ENCODE results near the gene TSFM. TPM values are rescaled to one million over a fixed set of nuclear protein-coding genes. Genes with fewer than 3 reads are reported as not detected.

TSFM gene
- total and polyA plus RNA-seq, 2 of the 4 experiments (the other 2 are of a cell fraction): 11.5 to 14.0 TPM

- Histone ChIP-seq H3K18ac (ENCODE audit: low read depth, low read length) (peak overlapping the region; percentile 8; the same call in 1 of the 2 replicates), H3K9me1 (ENCODE audit: insufficient read depth, low read length) (peaks cover 6% of the 10 kb centered on the region), H2AFZ (replicated peaks; ENCODE audit: low read length, poor library complexity) (peak overlapping the region; percentile 96), H2BK15ac (ENCODE audit: low read depth, low read length) (no peak overlapping the region; the same call in 2 of the 3 replicates), H2BK5ac (ENCODE audit: low read depth, low read length, poor library complexity, severe bottlenecking) (peak overlapping the region; percentile 53), H3K9ac (ENCODE audit: low read depth, low read length) (peak overlapping the region; percentile 61; the same call in 1 of the 2 replicates), H3K4me3 (ENCODE audit: insufficient read depth, low read depth, low read length) (peak overlapping the region; percentile 69), H2AK9ac (replicated peaks; ENCODE audit: low read depth, low read length, poor library complexity) (peak overlapping the region; percentile 88), H2BK20ac (ENCODE audit: low read depth, low read length) (no peak overlapping the region), H4K5ac (ENCODE audit: low read depth, low read length) (peak overlapping the region; percentile 32), H3K27me3 (ENCODE audit: control insufficient read depth, insufficient read depth, low read length) (peaks cover 29% of the 10 kb centered on the region), H3K36me3 (ENCODE audit: control insufficient read depth, insufficient read depth, low read length) (peaks cover 14% of the 10 kb centered on the region), H3K23ac (ENCODE audit: low read depth, low read length) (peak overlapping the region; percentile 42; the same call in 1 of the 2 replicates), H3K14ac (replicated peaks; ENCODE audit: low read depth, low read length) (peak overlapping the region; percentile 82), H3K9me3 (ENCODE audit: control insufficient read depth, insufficient read depth, low read length) (peaks cover under 1% of the 10 kb centered on the region; the same call in 1 of the 2 replicates), H4K91ac (ENCODE audit: insufficient read depth, low read depth, low read length) (0 out of 2 replicates have a peak overlapping the region, but pooled peaks have one; percentile 43), H3K56ac (ENCODE audit: extremely low read depth, insufficient read depth, low read length) (peak overlapping the region; percentile 65; the same call in 1 of the 2 replicates), H3K4me1 (ENCODE audit: control insufficient read depth, insufficient read depth, low read length) (peaks cover 3% of the 10 kb centered on the region), H3K4ac (ENCODE audit: low read depth, low read length) (peak overlapping the region; percentile 75), H3K79me1 (ENCODE audit: low read depth in 1 of 2, low read length in 2 of 2) (peaks cover 13 to 30% of the 10 kb centered on the region in 2 experiments; a peak in 3 of 4 replicates), H3K27ac (ENCODE audit: insufficient read depth, low read length) (peak overlapping the region; percentile 74), H4K8ac (ENCODE audit: low read depth in 2 of 2, low read length in 2 of 2) (peak overlapping the region; percentile 22 to 94), H3K4me2 (ENCODE audit: low read depth, low read length) (peak overlapping the region; percentile 34), H2AK5ac (ENCODE audit: low read depth, low read length) (peak overlapping the region; percentile 68), H2BK120ac (ENCODE audit: low read depth, low read length) (peak overlapping the region; percentile 75), H4K20me1 (ENCODE audit: insufficient read depth, low read length) (no peaks in the 10 kb centered on the region)
- no TSS peak for BruUV-seq (replicated peaks)
- intact Hi-C loops (cut with micrococcal nuclease) (no loop called here), in situ Hi-C loops (cut with MboI; ENCODE audit: low sequenced_read_pairs) (no loop called here), dilution Hi-C loops (cut with HindIII; ENCODE audit: low sequenced_read_pairs, unreplicated experiment) (no loop called here)
- ATAC-seq (ENCODE audit: low read depth) (peak; percentile 63), DNase-seq (peak; percentile 85)
- ChIA-PET CTCF (interaction anchor here (1.9 kb wide), 1 partner anchor 8 kb away, joined by 6 read pairs; no protein-coding TSS in a partner anchor), POLR2A (ENCODE audit: unreplicated experiment) (interaction anchor here (1.0 to 1.1 kb wide), 2 partner anchors 18 to 28 kb away, joined by 4 to 5 read pairs; partner anchors contain the start of genes EEF1AKMT3 and METTL1)
- TF ChIP-seq MAZ (IDR thresholded peaks at IDR 0.05; ENCODE audit: borderline replicate concordance, low read depth, low read length): peak; percentile 26; the same call in 1 of the 2 replicates
- TF ChIP-seq POLR2A (IDR thresholded peaks at IDR 0.05; ENCODE audit: low read depth, low read length): no peak; the same call in 1 of the 2 replicates
- no peak for TF ChIP-seq CHD1 (IDR thresholded peaks at IDR 0.05; ENCODE audit: low read depth, low read length)
- no peak for TF ChIP-seq RFX5 (IDR thresholded peaks at IDR 0.05; ENCODE audit: low read depth, low read length)
- TF ChIP-seq CEBPB (IDR thresholded peaks at IDR 0.05; ENCODE audit: low read depth, low read length): peak; percentile 97
- peak; percentile 57 for TF ChIP-seq RCOR1 (IDR thresholded peaks at IDR 0.05; ENCODE audit: insufficient replicate concordance, low read length)
- TF ChIP-seq BHLHE40 (IDR thresholded peaks at IDR 0.05; ENCODE audit: low read depth, low read length): no peak
- WGBS, 2 experiments (ENCODE audit: extremely low coverage in 2 of 2, insufficient read length in 1 of 2): 15% methylated on average over 5 of the region's 21 CpGs; no CpG with 5 or more reads in 1 of the 2 experiments
Measured at GRCh38 chr12:57744194-57744776, 38.3 kb upstream of the TSFM start.
